OCI-LY1 (cell line): ENCODE measurements around the gene FARP1.

Experiments
- H2AFZ ChIP-seq: fragments of 200-600 bp; sonication (generic), shearing (Covaris generic); 2 replicates; pipeline ENCODE4 v1.6.0; 2014; ENCODE audit warnings: antibody characterized with exemption, mild to moderate bottlenecking, low read length
- H3F3A ChIP-seq: fragments of 200-600 bp; sonication (generic), shearing (Covaris generic); 2 replicates; pipeline ENCODE4 v1.6.0; 2014; ENCODE audit warnings: mild to moderate bottlenecking, antibody characterized with exemption, low read length, moderate library complexity; ENCODE audit not compliant: insufficient read depth
- H3K27ac ChIP-seq: fragments of 200-600 bp; sonication (generic); 2 replicates; pipeline ENCODE4 v1.5.1; 2014; ENCODE audit warnings: low read length, mixed run types, mild to moderate bottlenecking, low read depth; ENCODE audit not compliant: poor library complexity, severe bottlenecking
- H3K27me3 ChIP-seq: fragments of 200-600 bp; sonication (generic); 2 replicates; pipeline ENCODE4 v1.6.0; 2014; ENCODE audit warnings: antibody characterized with exemption, mild to moderate bottlenecking, low read length, moderate library complexity; ENCODE audit not compliant: insufficient read depth
- H3K36me3 ChIP-seq: fragments of 200-600 bp; sonication (generic); 2 replicates; pipeline ENCODE4 v1.6.1; 2014; ENCODE audit warnings: mild to moderate bottlenecking, antibody characterized with exemption, low read length, moderate library complexity, mixed read lengths; ENCODE audit not compliant: insufficient read depth
- H3K4me1 ChIP-seq: fragments of 200-600 bp; sonication (generic); 2 replicates; pipeline ENCODE4 v1.5.1; 2014; ENCODE audit warnings: mild to moderate bottlenecking, low read length, moderate library complexity; ENCODE audit not compliant: insufficient read depth, severe bottlenecking
- H3K4me2 ChIP-seq: fragments of 200-600 bp; sonication (generic), shearing (Covaris generic); 2 replicates; pipeline ENCODE4 v1.6.1; 2014; ENCODE audit warnings: low read length
- H3K4me3 ChIP-seq: fragments of 200-600 bp; sonication (generic); 2 replicates; pipeline ENCODE4 v1.5.1; 2014; ENCODE audit warnings: low read length, low read depth, mild to moderate bottlenecking, mixed read lengths; ENCODE audit not compliant: poor library complexity, severe bottlenecking
- H3K79me2 ChIP-seq: fragments of 200-600 bp; shearing (Covaris generic); 2 replicates; pipeline ENCODE4 v1.6.1; 2016; ENCODE audit warnings: mixed run types, low read length, mixed read lengths; ENCODE audit not compliant: insufficient read depth
- H3K9ac ChIP-seq: fragments of 200-600 bp; sonication (generic), shearing (Covaris generic); 2 replicates; pipeline ENCODE4 v1.6.1; 2014; ENCODE audit warnings: mild to moderate bottlenecking, low read length, mixed read lengths
- H3K9me2 ChIP-seq: fragments of 200-600 bp; sonication (generic), shearing (Covaris generic); 2 replicates; pipeline ENCODE4 v1.6.1; 2014; ENCODE audit warnings: low read depth, mild to moderate bottlenecking, low read length, mixed read lengths
- H3K9me3 ChIP-seq: fragments of 200-600 bp; shearing (Covaris generic); 2 replicates; pipeline ENCODE4 v1.6.1; 2014; ENCODE audit warnings: low read length, mixed read lengths
- H4K20me1 ChIP-seq: fragments of 200-600 bp; sonication (generic), shearing (Covaris generic); 2 replicates; pipeline ENCODE4 v1.6.0; 2016; ENCODE audit warnings: mild to moderate bottlenecking, low read length; ENCODE audit not compliant: insufficient read depth
- CTCF ChIP-seq: fragments of 200-600 bp; sonication (generic), shearing (Covaris generic); IDR thresholded peaks from 2 replicates; pipeline ENCODE4 v1.5.1; 2017; ENCODE audit warnings: mild to moderate bottlenecking, antibody characterized with exemption, low read length, moderate library complexity, mixed read lengths
- EZH2 ChIP-seq: fragments of 200-600 bp; sonication (generic), shearing (Covaris generic); IDR thresholded peaks from 2 replicates; pipeline ENCODE4 v1.8.0; 2017; ENCODE audit warnings: borderline replicate concordance, mixed run types, mild to moderate bottlenecking, antibody characterized with exemption, low read length, moderate library complexity, mixed read lengths

FARP1 gene

GRCh38 chr13:98429531-98429930 lies 286.6 kb downstream of the FARP1 start:
- Histone ChIP-seq H4K20me1 (no peaks in the 10 kb centered on the region), H3K9me3 (no peaks in the 10 kb centered on the region), H2AFZ (no peak overlapping the region), H3K79me2 (no peaks in the 10 kb centered on the region), H3K4me2 (no peak overlapping the region), H3K27me3 (no peaks in the 10 kb centered on the region; the same call in 1 of the 2 replicates), H3K36me3 (no peaks in the 10 kb centered on the region), H3K9me2 (no peaks in the 10 kb centered on the region), H3K27ac (no peak overlapping the region), H3K4me1 (no peaks in the 10 kb centered on the region), H3F3A (no peaks in the 10 kb centered on the region), H3K4me3 (no peak overlapping the region), H3K9ac (no peak overlapping the region)
- no peak for TF ChIP-seq EZH2
- no peak for TF ChIP-seq CTCF

- no peak overlapping the region for H3K27ac ChIP-seq
- no peaks in the 10 kb centered on the region for H3K79me2 ChIP-seq
- H3K4me1 ChIP-seq: no peaks in the 10 kb centered on the region
- H3F3A ChIP-seq: no peaks in the 10 kb centered on the region
- no peaks in the 10 kb centered on the region for H3K9me3 ChIP-seq
- H3K4me2 ChIP-seq: no peak overlapping the region
- no peak overlapping the region for H3K4me3 ChIP-seq
- no peaks in the 10 kb centered on the region for H4K20me1 ChIP-seq
- no peaks in the 10 kb centered on the region; the same call in 1 of the 2 replicates for H3K27me3 ChIP-seq
- H3K9me2 ChIP-seq: no peaks in the 10 kb centered on the region
- H3K36me3 ChIP-seq: no peaks in the 10 kb centered on the region
- H2AFZ ChIP-seq: no peak overlapping the region
- TF ChIP-seq EZH2 (no peak), CTCF (no peak)
- H3K9ac ChIP-seq: no peak overlapping the region
These were observed 287.3 kb downstream of the FARP1 start for GRCh38 chr13:98429977-98430736.

- Histone ChIP-seq H3K9ac (no peak overlapping the region), H3K4me3 (no peak overlapping the region), H3K4me1 (no peaks in the 10 kb centered on the region), H3K4me2 (no peak overlapping the region), H2AFZ (no peak overlapping the region), H3K79me2 (no peaks in the 10 kb centered on the region), H3K36me3 (no peaks in the 10 kb centered on the region), H3K9me3 (no peaks in the 10 kb centered on the region), H4K20me1 (no peaks in the 10 kb centered on the region), H3F3A (no peaks in the 10 kb centered on the region), H3K27me3 (no peaks in the 10 kb centered on the region; the same call in 1 of the 2 replicates), H3K27ac (no peak overlapping the region), H3K9me2 (no peaks in the 10 kb centered on the region)
- TF ChIP-seq CTCF (no peak), EZH2 (no peak)
These were observed 289.7 kb downstream of the FARP1 start for GRCh38 chr13:98432638-98433037.
